ENCODE data around the gene SERPINA4.

DNA sequence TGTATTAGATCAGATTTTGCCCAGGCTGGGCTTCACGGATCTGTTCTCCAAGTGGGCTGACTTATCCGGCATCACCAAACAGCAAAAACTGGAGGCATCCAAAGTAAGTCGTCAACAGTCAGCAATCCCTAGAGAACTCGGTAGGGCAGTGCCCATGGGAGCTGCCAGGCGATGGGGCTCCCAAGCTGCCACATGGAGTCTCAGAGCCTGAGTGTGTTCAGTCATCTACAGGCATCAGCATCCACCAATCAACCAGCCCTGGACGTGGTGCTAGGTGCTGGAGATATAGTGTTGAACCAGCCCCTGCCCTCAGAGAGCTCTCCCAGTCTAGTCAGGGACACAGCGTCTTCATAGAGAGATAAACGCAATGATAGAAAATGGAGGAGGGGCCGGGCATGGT is 6.9 kb downstream of the SERPINA4 start:
- no peak for TF ChIP-seq YY1 (IDR thresholded peaks at IDR 0.05; ENCODE audit: insufficient read depth, insufficient read length)
- TF ChIP-seq SUZ12 (IDR thresholded peaks at IDR 0.05; ENCODE audit: extremely low read depth, insufficient read depth, insufficient read length), result no peak
- no peak for TF ChIP-seq ZNF274 (IDR thresholded peaks at IDR 0.05; ENCODE audit: low read depth, low read length)

Measured in NT2/D1 (cell line).